Endometrial microvascular endothelial cells (primary cell): ENCODE measurements around the gene APPBP2. TPM values are rescaled to one million over a fixed set of nuclear protein-coding genes. Genes with fewer than 3 reads are reported as not detected.
"Not testable (repeated sequence)": the region's sequence is repeated elsewhere in the genome, so short reads cannot be mapped to it uniquely, and the experiment has no call there.

Source experiments
- in situ Hi-C: cut with HindIII; loops from 2 replicates; pipeline ENCODE4 v1.10.0; 2017; ENCODE audit warnings: low sequenced_read_pairs, low pct_unique_long_range_greater_than_20kb; ENCODE audit errors: inconsistent ontology term
- total RNA-seq: library from RNA; depleted of rRNA; stranded (reverse); fragments of >200 nt; gene quantifications from one replicate; pipeline ENCODE4 v1.2.3, GENCODE V29; 2015; ENCODE audit errors: inconsistent ontology term

The APPBP2 gene
- total RNA-seq, 1 donor from 2014 or later = 44.1 TPM

DNA sequence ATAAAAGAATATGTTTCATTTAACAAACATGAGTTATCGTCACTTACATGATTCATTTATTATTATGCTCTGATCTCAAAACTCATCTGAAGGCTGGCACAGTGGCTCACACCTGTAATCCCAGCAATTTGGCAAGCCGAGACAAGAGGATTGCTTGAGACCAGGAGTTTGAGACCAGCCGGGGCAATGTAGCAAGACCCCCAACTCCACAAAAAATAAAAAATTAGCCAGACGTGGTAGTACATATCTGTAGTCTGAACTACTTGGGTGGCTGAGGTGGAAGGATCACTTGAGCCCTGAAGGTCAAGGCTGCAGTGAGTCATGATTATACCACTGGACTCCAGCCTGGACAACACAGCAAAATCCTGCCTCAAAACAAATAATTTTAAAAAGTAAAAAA is 16.0 kb downstream of the APPBP2 start:
- in situ Hi-C loops = no loop called here

DNA sequence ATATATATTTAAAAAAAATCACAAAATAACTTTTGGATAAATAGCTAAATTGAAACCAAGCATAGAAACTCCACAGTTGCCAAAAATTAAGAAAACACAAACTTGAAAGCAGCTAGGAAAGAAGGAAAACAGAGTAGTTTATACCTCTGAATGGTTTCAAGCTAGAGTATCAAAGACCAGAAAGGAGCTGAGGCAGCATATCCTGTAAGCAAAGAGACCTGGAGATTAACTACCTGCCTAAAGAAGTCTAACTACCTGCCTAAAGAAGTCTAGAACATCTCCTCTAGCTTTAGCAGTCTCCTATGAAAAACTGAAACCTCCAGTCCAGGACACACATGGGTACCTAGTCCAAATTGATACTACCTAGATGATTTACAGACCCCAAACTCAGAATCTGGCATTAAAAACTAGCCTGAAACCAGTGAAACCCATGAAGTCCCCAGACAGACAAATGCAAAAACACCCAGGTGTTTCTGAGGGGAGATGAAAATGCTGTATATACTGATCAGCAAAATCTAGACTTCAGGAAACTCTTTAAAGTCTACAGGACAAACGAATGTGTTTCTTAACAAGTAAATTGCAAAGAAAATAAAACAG is 17.6 kb downstream of the APPBP2 start:
- in situ Hi-C loops = no loop called here

DNA sequence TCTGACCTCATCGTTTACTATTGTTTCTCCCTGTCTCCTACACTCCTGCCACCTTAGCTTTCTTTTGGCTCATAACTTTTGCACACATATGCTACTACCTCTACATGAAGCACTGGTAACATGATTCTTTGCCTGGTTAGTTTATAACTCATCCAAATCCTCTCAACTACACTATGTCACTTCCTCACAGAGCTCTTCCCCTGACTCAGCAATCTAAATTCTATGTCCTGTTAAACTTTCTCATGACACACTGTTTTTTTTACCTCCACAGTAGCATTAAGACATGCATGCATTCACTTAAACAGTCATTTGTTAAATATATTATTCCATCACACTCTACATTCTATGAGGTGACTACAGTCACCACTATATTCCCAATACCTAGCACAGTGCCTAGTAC is 19.7 kb downstream of the APPBP2 start:
- in situ Hi-C loops = no loop called here

DNA sequence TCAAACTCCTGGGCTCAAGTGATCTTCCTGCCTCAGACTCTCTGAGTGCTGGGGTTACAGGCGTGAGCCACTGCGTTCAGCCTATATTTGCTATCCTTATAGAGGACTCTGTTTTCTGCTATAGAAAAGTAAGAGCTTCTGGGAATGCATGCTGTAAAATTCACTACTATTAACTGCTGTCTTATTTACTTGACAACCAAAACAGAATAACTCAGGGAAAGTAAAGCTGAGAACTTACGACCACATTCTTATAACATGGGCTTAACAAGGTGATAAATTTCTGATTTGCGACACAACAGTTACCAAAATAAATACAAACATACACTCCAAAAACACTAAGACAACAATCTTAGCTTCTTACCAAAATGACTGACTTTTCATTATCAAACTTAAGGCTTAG is 23.9 kb downstream of the APPBP2 start:
- in situ Hi-C loops = no loop called here

DNA sequence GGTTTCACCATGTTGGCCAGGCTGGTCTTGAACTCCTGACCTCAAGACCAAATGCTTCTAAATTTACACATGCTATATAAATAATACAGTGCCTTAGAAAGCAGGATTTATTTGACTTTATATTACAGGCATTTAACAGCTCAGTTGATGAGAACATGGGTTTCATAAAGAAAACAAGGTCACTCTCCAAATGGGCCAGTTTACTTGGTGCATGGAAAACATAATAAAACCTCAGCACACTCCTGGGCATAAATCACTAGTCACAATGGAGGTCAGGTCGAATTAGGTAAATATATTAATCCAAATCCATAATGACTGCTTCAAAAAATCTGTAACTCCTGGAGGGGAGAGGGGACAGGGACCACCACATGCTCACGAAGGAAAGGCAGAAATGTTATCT is 24.5 kb downstream of the APPBP2 start:
- in situ Hi-C loops = no loop called here

DNA sequence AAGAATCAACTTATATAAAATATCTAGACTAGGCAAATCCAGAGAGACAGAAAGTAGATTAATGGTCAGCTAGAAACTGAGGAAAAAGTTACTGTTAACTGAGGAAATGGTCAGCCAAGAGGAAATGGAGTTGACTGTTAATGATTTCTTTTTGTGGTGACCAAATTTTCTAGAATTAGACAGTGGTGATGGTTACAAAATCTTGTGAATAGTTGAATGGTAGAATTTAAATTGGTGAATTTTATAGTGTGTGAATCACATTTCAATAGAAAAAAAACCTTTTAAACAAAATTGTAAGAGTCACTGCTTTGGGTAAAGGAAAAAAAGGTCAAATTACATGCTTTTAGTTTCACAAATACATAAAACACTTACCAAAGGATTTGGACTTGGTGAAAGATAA is 30.0 kb downstream of the APPBP2 start:
- in situ Hi-C loops = no loop called here

DNA sequence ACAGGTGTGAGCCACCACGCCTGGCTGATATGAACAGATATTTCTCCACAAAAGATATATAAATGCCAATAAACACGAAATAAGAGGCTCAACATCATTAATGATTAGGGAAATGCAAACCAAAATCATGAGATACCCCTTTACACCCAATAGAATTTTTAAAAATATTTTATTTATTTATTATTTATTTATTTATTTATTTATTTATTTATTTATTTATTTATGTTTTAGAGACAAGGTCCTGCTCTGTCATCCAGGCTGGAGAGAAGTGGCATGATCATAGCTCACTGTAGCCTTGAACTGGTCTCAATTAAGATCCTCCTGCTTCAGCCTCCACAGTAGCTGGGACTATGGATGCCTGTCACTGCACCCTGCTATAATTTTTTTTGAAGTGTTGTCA is 30.8 kb downstream of the APPBP2 start:
- in situ Hi-C loops = no loop called here

DNA sequence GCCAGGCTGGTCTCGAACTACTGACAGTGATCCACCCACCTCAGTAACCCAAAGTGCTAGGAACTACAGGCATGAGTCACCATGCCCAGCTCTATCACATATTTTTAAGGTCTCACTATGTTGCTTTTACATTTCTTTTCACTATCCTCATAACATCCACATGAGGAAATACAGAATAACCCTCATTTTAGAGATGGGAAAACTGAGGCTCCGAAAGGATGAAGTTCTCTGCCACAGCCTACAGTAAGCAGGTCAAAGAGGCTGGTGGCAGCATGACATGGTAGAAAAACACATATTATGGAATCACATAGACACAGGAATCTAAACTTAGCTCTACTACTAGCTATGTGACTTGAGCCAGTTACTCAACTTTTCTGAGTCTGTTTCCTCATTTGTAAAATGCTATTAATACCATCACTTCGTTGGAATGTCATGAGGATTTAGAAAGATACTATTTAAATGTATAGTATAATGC is 32.2 kb downstream of the APPBP2 start:
- in situ Hi-C loops = no loop called here

DNA sequence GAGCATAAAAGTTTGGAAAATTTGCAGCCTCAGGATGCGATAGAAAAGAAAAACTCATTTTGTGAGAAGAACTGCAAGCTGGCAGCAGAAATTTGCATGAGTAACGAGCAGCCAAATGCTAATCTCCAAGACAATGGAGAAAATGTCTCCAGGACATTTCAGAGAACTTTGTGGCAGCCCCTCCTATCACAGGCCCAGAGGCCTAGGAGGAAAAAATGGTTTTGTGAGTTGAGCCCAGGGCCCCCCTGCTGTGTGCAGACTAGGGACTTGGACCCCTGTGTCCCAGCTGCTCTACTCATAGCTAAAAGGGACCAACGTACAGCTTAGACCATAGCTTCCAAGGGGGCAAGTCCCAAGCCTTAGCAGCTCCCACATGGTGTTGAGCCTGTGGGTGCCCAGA is 34.3 kb downstream of the APPBP2 start:
- in situ Hi-C loops = no loop called here

DNA sequence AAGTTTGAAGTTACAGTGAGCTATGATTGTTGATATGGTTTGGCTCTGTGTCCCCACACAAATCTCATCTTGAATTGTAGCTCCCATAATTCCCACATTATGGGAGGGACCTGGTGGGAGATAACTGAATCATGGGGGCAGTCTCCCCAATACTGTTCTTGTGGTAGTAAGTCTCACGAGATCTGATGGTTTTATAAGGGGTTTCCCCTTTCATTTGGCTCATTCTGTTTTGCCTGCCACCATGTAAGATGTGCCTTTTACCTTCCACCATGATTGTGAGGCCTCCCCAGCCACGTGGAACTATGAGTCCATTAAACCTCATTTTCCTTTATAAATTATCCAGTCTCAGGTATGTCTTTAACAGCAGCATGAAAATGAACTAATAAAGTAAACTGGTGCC is 35.4 kb downstream of the APPBP2 start:
- in situ Hi-C loops = not testable (repeated sequence)

DNA sequence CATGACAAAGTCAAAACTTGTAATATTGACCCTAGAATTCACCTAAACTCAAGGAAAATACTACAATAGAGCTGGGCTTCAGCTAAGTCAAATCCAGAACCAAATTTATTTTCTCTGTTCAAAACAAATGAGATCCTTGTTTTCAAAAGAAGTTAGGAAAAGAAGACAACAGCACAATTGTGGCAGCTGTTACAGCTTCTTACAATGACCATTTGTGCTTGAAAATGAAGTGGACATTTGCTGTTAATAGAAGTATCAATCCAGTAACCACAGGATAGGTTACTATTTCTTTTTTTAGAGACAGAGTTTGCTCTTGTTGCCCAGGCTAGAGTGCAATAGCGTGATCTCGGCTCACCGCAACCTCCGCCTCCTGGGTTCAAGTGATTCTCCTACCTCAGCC is 44.4 kb downstream of the APPBP2 start:
- in situ Hi-C loops = no loop called here

DNA sequence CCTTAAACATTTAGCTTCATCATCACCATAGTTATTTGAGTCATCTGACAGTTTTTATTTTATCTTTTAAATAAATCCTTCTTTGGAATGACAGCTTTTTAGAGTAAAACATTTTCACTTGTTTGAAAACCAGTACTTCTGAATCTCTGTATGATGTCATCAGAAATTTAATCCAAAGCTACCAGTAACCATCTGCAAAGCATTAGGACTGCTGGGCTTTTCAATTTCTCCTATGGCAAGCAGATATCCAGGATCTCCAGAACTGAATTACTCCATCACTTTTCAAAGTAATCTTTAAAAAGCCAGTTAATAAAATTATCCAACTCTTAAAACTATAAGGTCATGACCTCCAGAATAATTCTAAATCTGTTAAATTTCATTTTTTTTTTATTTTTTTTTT is 52.3 kb downstream of the APPBP2 start:
- in situ Hi-C loops = loop anchor here (10.0 kb wide), 1 partner anchor 51 kb away; the partner anchor contains the start of gene APPBP2

DNA sequence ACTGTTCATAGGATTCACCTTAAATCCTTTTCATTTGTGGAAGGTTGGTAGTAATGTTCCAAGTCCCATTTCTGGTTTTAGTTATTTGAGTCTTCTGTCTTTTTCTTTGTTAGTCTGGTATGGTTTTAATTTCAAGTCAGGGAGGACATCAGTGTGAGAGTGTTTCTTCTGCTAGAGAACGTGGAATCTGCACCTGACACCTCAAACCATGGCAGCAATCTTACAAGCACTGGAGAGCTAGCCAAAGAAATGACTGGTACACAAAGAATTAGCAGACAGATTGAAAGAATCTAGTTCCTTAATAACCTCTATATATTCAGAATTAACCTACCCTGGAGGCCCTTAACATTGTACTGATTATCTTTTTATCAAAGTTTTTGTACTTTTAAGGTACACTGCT is 53.6 kb downstream of the APPBP2 start:
- in situ Hi-C loops = loop anchor here (10.0 kb wide), 1 partner anchor 52 kb away; the partner anchor contains the start of gene APPBP2

DNA sequence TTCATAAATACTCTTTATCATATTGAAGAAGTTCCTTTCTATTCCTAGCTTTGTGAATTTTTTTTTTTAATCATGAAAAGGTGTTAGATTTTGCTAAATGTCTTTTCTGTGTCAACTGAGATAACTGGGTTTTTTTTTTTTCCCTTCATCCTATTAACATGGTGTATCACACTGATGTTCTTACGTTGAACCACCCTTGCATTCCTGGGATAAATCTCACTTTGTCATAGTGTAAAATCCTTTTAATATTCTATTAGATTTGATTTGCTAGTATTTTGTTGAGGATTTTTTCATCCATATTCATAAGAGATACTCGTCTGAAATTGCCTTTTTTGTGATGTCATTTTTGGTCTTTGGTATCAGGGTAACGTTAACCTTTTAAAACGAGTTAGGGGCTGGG is 54.6 kb downstream of the APPBP2 start:
- in situ Hi-C loops = loop anchor here (10.0 kb wide), 1 partner anchor 53 kb away; the partner anchor contains the start of gene APPBP2

DNA sequence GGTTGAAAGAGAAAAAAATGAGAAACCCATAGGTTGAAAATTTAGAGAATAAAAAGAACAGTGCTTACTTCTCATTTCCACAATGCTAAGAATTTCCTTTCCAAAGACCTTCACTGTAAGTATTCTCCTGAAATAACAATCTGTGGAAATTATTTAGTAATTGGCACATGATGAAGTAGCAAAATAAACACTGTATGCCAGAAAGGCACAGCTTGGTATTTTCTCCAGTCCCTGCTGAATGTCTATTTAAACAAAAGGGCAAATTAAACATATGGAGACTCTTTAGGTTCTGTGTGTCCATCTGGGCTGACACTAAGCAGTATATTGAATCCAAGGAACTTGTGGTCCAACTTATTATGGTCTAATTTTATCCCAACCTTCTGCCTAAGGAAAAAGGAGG is 57.7 kb downstream of the APPBP2 start:
- in situ Hi-C loops = no loop called here

DNA sequence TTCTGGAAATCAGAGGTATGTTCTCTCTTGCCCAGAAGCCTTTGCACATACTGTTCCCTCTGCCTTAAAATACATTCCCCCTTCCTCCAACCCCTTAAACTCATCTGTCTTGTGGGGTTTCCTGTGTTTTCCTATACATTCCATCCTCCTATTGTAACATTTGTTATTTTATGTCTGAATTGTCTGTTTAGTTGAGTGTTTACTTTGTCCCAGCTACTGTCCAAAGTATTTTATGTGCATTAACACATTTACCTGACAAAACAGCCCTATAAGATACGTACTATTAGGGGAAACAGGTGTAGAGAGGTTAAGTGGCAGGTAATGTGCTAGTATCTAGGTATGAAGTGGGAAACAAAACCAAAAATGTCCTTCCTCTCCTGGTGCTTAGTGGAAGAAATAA is 61.7 kb downstream of the APPBP2 start:
- in situ Hi-C loops = no loop called here

DNA sequence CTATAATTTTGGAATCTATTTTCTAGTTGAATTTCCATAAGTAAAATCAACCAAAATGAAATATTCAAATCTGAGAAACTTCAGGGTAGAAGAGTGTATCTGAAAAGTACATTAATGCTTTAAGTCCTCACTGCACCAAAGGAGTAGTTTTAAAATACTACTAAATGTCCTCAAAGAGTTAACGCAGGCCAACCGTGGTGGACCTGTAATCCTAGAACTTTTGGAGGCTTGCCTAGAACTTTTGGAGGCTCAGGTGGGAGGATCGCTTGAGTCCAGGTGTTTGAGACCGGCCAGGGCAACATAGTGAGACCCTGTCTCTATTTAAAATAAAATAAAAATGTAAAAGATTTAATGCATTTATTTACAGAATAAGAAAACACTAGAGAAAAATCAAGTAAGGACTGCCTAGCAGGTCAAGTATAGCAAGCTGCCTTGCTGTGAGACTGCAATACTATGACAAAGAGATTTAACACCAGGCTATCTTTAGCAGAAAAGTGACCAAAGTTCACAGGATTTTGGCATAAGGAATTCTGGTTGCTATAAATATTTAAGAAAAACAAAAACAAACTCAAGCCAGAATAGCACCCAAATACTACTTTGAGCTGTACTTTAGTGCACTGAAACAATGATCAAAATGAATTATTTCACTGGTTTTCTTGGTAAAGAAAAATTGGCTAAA is 62.7 kb downstream of the APPBP2 start:
- in situ Hi-C loops = no loop called here

DNA sequence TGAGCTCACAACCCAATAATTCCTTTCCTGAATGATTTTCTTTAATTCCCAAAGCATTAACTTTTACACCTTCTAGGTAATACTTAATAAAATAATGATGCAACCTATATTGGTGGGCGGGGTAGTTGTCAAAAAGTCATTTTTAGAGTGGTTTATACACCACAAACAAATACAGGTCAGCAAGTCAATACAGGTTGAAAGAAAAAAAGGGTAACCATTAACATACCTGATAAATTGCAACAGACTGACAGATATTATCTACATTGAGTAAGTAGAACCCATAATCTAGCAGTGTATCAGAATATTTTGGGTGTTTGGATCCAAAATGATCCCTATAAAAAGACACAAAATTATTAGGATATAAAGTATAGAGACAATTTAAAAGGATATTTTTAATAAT is 64.5 kb downstream of the APPBP2 start:
- in situ Hi-C loops = no loop called here

DNA sequence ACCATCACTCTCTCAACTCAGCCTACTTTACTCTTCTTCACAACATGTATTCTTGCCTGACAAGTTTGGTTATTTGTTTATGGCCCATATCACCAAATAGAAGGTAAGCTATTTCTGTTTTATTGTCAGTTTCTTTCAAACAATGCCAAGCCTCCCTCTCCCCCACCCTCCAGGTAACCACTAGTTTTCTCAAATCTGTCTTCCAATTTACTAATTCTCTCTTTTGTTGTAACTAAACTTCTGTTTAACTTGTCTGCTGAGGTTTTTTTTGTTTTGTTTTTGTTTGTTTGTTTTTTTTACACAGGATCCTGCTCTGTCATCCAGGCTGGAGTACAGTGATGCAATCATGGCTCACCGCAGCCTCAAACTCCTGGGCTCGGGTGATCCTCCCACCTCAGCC is 68.9 kb downstream of the APPBP2 start:
- in situ Hi-C loops = no loop called here

DNA sequence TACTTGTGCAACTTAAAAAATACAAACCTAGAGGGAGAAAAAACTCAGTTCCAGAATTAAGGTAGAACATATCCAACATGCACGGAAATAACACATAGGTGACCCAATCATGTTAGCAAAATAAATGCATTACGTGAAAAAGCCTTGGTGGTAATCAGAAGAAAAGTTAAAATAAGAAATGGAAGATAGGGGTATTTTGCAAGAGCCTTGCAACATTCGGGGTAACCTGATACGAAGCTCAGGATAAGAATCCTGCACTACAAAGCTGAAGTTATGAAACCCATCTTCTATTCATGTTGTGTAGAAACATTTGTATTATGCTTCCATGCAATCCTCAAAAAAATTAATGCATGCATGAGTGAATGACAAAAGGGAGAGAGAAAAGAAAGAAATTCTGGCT is 70.7 kb downstream of the APPBP2 start:
- in situ Hi-C loops = no loop called here

DNA sequence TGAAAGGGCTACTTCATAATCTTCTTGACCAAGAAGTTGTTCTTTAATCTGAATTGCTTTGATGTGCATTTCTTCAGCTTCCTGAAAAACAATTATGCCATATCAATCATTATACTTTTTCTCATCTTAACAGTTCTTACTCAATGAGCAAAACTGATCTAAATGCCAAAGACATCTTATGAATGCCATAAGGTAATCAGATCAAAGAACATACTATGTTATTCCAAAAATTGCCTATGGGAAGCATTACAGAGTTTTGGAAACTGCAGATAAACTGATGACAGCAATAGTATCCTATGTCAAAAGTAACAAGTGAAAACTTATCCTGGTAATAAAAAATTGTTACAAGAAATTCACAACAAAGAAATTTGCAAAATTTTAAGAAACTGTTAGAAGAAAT is 74.1 kb downstream of the APPBP2 start:
- in situ Hi-C loops = no loop called here
